ENCODE data around the gene SGPP2. TPM values are rescaled to one million over a fixed set of nuclear protein-coding genes. Genes with fewer than 3 reads are reported as not detected.

Gene SGPP2
- polyA plus RNA-seq, 4 donors = 17.7 to 21.7 (median 18.6) TPM

DNA sequence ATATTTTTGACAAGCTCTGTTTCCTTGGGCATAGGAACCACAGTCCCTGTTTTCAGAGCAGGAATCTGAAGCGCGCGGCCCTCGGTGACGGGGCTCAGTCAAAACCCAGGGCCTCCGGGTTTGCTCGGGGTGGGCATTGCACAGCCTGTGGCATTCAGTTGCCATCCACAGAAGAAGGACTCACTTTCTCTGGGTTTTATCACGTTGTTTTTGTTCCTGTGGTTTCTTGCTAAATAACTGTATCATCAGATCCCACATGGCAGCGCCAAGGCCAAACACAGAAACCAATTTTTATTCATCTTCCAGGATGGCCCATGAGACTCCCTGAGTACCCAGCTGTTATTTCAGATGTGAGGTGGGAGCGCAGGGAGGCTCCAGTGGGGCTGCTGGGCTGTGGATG, 35.6 kb downstream of the SGPP2 start:
- no peak for DNase-seq (ENCODE audit: low read depth in 4 of 4, low spot score in 3 of 4)

DNA sequence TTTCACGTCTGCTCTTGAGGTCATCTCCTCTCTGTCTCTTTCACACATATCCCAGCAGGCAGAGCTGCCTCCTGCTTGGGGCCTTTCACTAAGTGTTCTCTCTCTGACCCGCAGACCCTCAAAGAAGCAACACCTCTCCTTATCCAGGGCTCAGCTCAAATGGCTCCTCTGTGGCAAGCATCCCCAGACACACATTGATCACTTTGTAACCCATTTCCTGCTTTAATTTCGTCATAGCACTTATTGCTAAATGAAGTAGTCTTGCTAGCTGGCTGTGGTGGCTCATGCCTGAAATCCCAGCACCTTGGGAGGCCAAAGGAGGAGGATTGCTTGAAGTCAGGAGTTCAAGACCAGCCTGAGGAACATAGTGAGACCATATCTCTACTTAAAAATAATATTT, 41.4 kb downstream of the SGPP2 start:
- no peak for DNase-seq (ENCODE audit: low read depth in 4 of 4, low spot score in 3 of 4)

DNA sequence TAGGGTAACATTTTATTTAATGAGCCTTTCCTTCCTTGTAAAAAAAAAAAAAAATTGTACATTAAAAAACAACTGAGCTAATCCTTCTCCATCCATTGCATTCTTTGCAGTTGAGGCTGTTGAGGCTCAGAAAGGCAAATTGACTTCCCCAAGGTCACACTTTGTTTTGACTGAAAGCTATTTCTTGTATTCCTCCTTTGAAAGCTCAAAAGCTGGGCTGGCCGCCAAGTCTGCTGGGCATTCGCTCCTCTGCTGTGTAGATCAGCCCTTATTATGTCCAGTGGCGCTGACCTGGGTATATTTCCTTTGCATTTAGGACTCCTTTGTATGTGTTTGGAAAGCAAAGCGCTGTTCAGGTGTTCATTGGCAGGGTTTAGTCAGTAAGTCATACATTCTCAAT, 44.0 kb downstream of the SGPP2 start:
- DNase-seq (ENCODE audit: low read depth in 4 of 4, low spot score in 3 of 4) = no peak

DNA sequence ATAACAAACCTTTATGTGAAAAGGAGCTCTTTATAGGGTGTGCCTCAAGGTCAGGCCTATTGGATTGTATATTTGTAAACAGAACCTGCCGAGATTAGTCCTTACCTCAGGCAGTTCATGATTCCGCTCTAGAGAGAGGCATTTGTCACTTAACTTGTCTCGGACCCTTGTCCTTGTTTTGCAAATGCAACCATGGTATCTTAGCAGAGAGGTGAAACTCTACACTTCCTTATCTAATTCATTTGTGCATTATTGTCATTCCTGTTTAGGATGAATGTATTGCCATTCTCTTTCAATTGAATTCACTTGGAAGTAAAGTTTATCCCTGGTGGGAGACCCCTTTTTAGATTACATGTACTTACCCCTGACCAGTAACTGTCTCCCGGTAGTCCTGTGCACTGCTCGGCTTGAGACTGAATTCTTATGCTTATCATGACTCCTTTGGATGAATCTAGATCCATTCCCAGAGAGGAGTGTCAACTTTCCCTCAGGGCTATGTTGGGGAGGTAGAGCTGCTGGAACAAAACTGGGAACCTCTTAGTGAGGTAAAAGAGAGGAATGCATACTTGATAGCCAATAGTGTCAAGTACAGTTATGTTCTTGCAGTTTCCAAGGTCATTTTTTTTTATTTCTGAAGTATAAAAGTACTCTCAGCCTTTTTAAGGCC, 46.6 kb downstream of the SGPP2 start:
- no peak for DNase-seq (ENCODE audit: low read depth in 4 of 4, low spot score in 3 of 4)

DNA sequence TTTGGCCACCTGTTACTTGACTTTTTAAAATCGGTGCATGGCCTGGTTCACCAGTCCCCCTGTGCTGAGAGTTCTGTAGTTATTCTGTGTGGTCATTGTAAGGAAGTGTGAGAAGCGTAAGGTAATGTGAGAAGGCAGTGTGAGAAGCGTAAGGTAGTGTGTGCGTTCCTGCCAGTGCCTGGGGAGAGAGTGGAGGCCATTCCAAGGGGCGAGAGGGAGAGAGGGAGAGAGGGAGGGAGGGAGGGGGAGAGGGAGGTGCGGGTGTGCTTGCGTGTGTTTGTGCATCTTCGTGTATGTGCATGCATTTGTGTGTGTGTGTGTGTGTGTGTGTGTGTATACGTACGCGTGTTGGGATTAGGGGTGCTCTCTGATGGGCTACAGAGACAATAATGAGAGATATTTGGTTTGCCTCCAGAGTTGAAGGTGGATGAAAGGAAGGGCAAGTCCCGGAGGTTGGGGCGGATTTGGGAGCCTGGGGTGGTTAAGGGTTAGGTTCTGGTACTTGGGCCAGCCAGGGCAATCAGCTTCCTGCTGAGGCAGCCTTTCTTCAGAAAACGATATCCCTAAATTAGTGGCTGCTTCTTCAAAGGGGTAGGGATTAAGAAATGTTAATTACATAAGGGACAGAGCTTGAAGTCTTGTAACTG, 53.7 kb downstream of the SGPP2 start:
- DNase-seq (ENCODE audit: low read depth in 4 of 4, low spot score in 3 of 4) = no peak

DNA sequence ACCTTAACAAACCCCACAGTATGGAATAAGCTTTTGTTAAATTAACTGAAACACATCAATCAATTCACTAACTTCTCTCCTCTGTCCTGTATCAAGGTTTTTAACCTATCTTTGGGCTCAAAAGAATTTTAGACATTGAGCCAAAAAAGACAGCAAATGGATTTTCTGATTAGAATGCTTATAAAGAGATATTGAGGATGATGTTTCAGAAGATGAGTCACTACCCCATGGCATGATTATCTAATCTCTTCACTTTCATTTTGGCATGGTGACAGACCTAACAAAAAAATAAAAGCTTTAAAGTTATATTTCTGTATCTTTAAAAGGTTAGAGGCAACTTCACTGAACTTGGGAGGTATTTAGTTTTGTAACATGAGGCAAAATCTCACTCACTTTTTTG, 55.5 kb downstream of the SGPP2 start:
- DNase-seq (ENCODE audit: low read depth in 4 of 4, low spot score in 3 of 4) = no peak

DNA sequence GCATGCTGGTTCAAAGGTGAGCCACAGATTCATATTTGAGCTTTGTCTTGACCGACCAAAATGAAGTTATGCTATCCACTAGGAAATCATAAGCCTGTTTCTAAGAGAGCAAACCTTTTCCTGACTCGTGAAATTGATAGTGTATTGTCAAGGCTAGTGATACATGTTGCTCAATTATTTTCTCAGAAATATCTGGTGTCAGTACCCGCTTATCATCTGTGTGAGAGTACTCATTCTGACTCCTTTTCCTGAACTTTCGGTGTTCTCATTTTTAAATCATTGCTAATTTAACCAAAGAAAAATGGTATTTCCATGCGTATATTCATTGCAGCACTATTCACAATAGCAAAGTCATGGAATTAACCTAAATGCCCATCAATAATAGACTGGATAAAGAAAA, 56.2 kb downstream of the SGPP2 start:
- DNase-seq (ENCODE audit: low read depth in 4 of 4, low spot score in 3 of 4) = no peak

DNA sequence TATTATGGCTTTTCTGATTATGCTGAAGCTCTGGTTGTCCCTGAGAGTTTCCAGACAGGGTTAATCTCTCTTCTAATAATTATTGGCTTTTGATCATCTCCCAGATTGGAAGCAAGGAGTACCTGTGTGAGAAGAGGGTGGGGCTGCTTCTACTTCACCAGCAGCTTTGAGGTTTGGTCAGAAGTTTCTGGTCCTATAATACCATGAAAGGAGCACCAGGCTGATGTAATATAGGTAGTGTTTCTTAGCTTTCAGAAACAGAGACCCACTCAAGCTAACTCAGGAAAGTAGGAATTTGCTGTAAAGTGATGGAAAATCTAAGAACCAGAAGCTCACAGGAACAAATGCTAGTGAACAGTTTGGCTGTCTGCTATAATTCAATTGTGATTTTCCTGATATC, 57.6 kb downstream of the SGPP2 start:
- DNase-seq (ENCODE audit: low read depth in 4 of 4, low spot score in 3 of 4) = no peak

DNA sequence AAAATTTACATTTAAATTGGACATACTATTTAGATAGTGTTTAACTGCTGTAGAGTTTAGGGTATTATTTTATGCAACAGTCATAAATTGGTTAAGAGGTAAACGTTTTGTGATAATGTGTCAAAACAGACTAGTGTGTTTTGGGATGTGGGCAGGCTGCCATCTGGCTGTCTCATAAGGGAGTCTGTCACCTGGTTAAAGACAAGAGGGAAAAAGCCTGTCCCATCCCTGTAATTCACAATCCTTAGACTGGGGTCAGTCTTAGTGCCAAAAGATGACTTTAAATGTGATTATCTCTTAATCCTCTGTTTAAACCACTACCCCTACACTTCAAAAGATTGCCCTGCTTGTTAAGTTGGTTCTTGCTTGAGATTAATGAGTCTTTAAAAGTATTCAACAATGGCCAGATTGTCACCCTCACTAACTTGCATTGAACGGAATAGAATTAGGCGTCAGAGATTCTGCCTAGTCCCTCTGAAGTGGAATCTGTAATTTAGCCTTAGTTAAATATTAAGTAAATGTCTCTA, 59.2 kb downstream of the SGPP2 start:
- no peak for DNase-seq (ENCODE audit: low read depth in 4 of 4, low spot score in 3 of 4)

DNA sequence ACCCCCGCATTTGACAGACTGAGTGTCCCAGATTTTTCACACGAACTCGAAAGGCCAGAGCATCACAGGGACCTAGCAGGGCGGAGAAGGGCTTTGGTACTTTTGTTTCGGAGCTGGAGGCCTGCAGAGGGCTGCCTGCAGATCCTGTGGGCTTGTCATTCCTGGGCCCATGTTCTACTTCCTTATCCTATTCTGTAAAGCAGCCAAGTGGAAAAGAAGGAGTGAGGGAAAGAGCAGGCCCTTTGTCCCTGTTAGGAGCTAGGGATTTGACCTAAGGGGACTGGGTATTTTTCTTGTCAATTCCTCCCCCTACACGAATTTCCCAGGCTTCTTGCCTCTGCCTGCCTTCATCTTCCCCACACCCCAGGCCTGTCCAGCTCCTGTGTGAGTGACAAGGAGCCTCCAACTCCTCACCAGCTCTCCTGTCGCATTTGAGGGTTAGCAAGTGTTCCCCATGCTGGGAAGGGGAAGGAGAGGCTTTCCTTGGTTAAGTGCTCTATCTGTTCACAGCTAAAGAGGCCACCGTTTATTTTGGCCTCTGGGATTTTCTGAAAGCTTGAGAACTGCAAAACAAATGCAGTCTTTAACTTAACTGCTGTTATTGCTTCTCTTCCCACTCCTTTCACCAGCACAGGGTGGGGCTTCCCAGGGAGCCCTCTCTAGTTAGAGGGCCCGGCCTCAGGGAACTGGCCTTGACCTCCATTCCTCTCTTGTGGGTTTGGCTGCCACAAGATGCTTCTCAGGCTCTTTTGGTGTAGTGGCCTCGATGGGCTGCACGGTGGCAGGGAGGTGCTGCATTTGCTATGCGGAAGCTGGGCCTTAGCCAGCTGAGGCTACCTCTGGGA, 61.2 kb downstream of the SGPP2 start:
- DNase-seq (ENCODE audit: low read depth in 4 of 4, low spot score in 3 of 4) = no peak

DNA sequence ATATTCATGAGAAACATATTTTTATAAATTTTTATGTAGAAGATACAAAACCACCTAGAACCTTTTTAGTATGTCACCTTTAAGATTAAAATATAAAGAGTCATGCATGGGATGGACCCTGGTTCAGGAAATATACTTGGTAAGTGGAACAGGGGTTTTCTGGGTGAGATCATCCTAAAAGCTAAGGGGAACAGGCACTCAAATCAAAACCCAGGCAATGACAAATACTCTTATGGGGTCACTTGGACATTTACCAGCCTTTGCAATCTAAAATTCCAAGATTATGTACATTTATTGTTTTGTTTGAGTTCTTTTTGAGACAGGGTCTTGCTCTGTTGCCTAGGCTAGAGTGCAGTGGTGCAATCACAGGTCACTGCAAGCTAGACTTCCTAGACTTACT, 65.8 kb downstream of the SGPP2 start:
- DNase-seq (ENCODE audit: low read depth in 4 of 4, low spot score in 3 of 4) = no peak

DNA sequence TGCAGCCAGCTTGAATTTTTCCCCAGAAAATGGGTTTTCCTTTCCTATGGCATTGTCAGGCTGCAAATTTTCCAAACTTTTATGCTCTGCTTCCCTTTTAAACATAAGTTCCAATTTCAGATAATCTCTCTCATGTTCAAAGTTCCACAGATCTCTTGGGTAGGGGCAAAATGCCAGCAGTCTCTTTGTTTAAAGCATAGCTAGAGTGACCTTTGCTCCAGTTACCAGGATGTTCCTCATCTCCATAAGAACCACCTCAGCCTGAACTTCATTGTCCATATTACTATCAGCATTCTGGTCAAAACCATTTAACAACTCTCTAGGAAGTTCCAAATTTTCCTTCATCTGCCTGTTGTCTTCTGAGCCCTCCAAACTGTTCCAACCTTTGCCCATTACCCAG, 68.3 kb downstream of the SGPP2 start:
- DNase-seq (ENCODE audit: low read depth in 4 of 4, low spot score in 3 of 4) = no peak

DNA sequence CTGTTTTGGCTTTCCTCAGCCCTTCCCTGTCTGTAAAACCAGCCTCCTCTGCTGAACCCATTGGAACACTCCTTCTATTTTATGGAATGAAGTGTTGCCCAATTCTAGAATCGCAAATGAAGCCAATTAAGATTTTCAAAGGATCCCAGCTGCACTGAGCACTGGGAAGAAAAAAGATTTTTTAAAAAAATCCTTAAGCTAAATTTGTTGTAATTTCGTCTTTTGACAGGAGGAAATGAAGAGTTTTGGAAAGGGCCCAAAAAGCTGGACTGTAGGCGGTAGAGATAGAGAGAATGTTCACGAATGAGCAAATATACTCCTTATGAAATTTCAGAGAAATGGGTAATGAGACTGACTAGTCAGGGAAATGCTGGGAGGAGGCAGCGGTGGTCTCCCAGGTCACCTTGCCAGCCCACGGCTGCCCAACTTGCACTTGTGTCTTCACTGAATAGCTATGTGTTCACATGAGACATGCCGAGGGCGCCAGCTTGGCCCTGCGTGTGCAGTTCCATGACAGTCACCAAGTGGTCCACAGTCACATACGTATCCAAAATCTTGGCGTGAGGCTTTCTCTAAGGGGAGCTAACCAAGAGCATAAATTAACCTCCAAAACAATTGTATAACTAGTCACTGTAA, 69.9 kb downstream of the SGPP2 start:
- DNase-seq (ENCODE audit: low read depth in 4 of 4, low spot score in 3 of 4) = no peak

DNA sequence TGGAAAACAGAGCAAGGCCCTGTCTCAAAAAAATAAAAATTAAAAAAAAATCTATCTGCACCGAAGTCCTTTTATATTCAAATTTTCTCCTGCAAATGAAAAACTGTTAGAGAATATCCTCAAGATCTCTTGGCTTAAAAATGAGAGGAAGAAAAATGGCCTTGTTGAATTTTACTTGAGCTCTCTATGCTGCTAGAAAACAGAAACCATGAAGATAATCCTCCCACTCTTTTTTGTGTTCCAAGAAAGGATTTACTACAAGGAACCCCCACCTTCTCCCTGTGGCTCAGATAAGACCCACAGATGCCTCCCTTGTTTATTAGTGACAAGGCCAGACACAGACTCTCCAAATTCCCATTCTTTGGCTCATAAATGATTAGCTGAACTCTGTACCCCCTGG, 71.0 kb downstream of the SGPP2 start:
- no peak for DNase-seq (ENCODE audit: low read depth in 4 of 4, low spot score in 3 of 4)

DNA sequence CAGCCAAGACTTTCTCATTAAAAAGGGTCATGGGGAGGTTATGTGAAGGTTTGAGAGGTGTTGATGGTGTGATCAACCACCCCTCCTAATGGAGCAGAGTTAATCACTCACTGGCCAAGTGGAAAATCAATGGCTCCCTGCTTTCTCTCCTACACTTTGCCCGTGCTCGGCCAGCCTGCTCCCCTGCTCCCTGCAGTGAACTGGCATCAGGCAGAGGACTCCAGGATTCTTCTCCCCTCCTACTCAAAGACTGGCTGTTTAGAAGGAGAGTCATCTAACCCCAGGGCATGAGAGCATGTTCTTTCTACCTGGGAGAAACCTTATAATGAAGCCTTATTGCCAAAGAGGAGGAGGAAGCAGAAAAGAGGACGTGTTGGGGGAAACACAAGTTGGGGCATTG, 74.9 kb downstream of the SGPP2 start:
- DNase-seq (ENCODE audit: low read depth in 4 of 4, low spot score in 3 of 4) = no peak

DNA sequence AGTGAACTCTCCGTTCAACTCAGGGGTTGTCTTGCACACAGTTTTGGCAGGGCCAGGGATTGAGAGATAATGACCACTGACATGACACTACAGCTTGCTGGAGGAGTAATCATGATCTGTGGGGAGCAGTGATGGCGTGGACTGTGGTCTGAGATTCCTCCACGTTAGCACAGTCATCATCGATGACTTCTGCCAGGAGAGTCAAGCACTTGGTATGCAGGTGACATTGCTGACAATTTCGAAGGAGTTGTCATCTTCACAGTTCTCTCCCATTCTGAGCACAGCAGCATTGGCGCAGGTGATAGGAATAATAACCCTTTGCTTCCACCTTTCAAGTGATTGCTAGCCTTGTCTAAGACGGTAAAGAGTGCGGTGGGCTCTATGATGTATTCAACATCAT, 79.8 kb downstream of the SGPP2 start:
- DNase-seq (ENCODE audit: low read depth in 4 of 4, low spot score in 3 of 4) = no peak

DNA sequence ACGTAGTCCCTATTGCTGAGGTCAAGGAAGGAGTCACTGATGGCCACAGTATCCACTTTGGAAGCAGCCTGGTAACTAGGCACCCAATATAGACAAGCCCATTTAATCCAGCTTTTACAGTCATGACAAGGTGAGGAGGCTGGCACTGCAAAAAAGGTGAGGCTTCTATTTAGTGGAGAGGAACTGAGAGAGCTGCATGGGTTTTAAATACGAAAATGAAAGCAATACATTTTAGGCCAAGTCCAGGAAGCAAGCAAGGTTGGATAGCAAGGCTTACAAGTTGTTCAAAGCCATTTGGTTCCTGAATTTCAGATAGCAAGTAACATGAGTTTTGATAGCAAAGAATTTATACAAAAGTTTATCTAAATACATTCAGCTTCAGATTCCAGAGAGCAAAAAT, 80.4 kb downstream of the SGPP2 start:
- DNase-seq (ENCODE audit: low read depth in 4 of 4, low spot score in 3 of 4) = no peak

DNA sequence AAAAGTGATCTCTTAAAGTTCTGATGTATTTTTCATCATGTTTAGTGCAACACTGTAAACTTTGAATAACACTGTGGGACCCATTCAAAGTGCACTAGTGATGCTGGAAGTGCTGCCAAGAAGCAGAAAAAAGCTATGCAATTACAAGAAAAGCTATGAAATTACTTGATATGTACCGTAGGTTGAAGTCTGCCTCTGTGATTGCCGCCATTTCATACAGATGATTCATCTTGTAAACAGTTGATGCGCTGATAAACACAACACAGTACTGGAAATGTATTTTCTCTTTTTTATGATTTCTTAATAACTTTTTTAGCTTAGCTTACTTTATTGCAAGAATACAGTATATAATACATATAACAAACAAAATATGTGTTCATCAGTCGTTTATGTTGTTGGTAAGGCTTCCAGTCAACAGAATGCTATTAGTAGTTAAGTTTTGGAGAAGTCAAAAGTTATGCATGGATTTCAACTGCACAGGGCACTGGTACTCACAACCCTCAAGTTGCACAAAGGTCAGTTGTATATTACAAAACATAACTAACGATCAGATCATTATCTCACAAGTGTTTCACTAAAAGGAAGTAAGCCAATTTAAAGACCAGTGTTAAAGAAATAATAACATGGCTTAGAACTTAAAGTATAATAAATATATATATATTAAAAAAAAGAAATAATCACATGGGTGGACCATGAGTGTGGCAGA, 82.0 kb downstream of the SGPP2 start:
- no peak for DNase-seq (ENCODE audit: low read depth in 4 of 4, low spot score in 3 of 4)

DNA sequence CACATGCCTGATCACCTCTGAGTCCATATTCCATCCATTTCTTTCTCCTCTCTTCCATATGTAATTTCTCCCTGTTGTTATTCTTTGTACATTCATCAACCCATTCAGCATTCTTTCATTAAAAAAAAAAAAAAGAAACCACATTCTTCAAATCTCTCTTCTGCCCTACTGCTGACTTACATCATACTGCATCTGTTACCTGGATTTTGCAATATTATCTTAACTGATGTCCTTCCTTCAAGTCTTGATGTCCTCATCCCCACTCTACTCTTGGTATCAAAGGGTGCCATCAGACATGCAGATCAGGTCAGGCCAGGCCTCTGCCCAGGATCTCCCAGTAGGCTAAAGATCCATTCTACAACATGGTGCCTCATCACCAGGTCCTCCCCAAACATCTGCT, 90.6 kb downstream of the SGPP2 start:
- DNase-seq (ENCODE audit: low read depth in 4 of 4, low spot score in 3 of 4) = no peak

DNA sequence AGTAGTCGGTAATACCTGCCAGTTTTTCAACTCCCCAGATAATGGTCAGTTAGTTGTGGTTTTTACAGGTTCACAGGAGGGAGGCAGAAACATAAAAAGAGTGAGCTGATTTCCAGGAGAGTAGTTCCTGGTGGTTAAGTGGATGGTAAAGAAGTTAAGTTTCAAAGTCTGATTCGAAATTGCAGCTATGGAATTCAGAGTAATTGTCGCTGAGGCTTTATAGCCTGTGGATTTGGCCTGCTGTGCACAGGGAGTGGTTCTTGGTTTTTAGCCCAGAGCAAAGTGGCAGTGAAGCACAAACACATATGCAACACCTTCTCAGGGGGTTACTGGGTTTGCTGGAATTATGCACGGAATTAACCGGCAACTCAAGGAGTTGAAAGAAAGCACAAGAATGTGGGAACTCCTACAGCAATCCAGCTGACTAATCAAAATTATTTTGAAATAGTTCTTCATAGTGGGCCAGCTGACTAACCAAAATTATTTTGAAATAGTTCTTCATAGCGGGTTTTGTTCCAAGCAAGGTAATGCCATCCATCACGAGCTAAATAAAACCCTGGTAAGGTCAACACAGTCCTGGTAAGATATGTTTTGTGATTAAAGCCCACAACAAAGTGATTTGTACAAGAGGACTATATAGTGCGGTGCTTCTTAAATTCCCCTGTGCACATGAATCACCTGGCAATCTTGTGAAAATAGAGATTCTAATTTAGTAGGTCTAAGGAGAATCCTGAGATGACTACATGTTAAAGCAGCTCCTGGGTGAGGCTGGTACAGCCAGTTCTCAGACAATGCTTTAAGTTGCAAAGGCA, 94.4 kb downstream of the SGPP2 start:
- DNase-seq (ENCODE audit: low read depth in 4 of 4, low spot score in 3 of 4) = no peak
